Activated naive CD4-positive, alpha-beta T cell treated with anti-CD3 and anti-CD28 coated beads, Interleukin-2, amount 10 ng/mL, durations not matched to agents 7 days and 5 days (primary cell): ENCODE data around the gene ZNF813.
A peak's percentile ranks its signal among the peaks of the same experiment; 100 is the strongest.
"Not testable (repeated sequence)": the region's sequence is repeated elsewhere in the genome, so short reads cannot be mapped to it uniquely, and the experiment has no call there.

Experiments used
- CTCF ChIA-PET: fragments of 350-600 bp; sonication (Branson Sonifier 250); formaldehyde crosslinking; loops from one replicate; lab custom pipeline; 2021; ENCODE audit warnings: antibody characterized with exemption; lab: Charles Lee
- DNase-seq: peaks from one replicate; pipeline ENCODE4 v3.0.0-alpha.2; 2020
- H3K27ac Mint-ChIP-seq: one replicate; pipeline ENCODE4 v1.8.0; 2021; ENCODE audit warnings: mild to moderate bottlenecking, moderate library complexity, mixed read lengths
- H3K27me3 Mint-ChIP-seq: one replicate; pipeline ENCODE4 v1.8.0; 2021; ENCODE audit warnings: mild to moderate bottlenecking, mixed read lengths
- H3K36me3 Mint-ChIP-seq: one replicate; pipeline ENCODE4 v1.8.0; 2021; ENCODE audit warnings: mixed read lengths
- H3K4me1 Mint-ChIP-seq: one replicate; pipeline ENCODE4 v1.8.0; 2021; ENCODE audit warnings: mixed read lengths
- H3K4me3 Mint-ChIP-seq: one replicate; pipeline ENCODE4 v1.8.0; 2021; ENCODE audit warnings: mild to moderate bottlenecking, moderate library complexity, mixed read lengths
- H3K9me3 Mint-ChIP-seq: one replicate; pipeline ENCODE4 v1.8.0; 2021; ENCODE audit warnings: mixed read lengths

Gene ZNF813

DNA sequence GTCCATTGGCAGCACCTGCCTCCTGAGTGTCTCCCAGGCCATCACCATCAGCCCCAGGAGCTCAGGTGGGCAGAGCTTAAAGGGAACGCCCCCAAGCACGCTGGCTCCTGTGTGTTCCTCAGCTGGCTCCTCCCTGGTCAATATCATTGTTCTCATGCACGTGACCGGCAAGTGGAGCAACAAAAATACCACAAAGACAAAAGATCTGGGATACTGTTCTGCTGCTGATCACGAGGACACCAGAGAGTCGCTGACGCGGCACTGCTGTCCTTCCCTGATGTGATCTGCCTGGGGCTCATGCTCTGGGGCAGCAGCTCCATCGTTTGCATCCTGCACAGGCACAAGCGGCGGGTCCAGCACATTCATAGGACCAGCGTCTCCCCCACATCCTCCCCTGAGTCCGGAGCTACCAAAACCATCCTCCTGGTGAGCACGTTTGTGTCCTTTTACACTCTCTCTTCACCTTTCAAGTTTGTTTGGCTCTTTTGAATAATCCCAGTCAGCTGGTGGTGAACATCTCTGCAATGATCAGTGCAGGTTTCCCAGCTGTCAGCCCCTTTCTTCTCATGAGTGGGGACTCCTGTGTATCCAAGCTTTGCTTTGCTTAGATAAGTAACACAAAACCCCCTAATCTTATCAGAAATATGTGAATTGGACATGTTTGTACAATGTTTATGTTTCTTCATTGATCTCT lies 36.3 kb downstream of the ZNF813 start:
- H3K27me3 Mint-ChIP-seq, H3K4me1 Mint-ChIP-seq, H3K36me3 Mint-ChIP-seq, DNase-seq, H3K4me3 Mint-ChIP-seq, CTCF ChIA-PET, H3K27ac Mint-ChIP-seq: not testable (repeated sequence)
- H3K9me3 Mint-ChIP-seq: peaks cover 32% of the 10 kb centered on the region

DNA sequence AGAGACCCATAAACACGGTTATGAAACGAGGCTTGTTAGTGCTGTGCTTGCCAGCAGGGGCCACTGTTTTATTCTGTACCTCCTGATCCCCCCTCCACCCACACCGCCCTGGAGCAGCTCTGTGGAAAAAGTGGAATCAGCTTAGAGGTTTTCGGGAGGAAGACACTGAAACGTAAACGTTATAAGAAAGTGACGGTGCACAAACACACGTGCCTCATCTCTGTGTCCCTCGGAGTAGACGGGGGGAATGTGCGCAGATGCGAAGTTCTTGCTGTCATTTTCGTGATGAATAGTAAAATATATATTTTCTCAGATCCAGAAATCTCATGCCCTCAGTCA lies 36.8 kb downstream of the ZNF813 start:
- H3K4me3 Mint-ChIP-seq, H3K27ac Mint-ChIP-seq, H3K27me3 Mint-ChIP-seq, H3K36me3 Mint-ChIP-seq, H3K4me1 Mint-ChIP-seq, DNase-seq, CTCF ChIA-PET: not testable (repeated sequence)
- peaks cover 35% of the 10 kb centered on the region for H3K9me3 Mint-ChIP-seq

DNA sequence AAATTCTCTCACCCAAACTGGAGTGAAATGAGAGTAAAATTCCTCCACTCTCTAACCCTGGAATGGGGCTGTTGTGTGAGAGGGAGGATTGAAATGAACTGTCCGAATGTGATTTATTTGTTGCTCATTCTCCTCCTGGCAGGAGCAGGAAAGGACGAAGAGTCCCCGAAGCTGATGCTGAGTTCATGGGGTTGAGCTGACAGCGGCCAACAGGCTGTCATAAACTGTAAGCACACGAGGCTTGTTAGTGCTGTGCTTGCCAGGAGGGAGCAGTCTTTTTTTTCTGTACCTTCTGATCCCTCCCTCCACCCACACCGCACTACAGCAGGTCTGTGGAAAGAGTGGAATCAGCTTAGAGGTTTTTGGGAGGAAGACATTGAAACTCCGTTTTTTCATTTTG lies 37.4 kb downstream of the ZNF813 start:
- Mint-ChIP-seq H3K4me3 (no peak overlapping the region), H3K27ac (no peak overlapping the region), H3K27me3 (peaks cover 3% of the 10 kb centered on the region), H3K9me3 (peaks cover 36% of the 10 kb centered on the region), H3K4me1 (no peaks in the 10 kb centered on the region), H3K36me3 (no peaks in the 10 kb centered on the region)
- CTCF ChIA-PET: no interaction called here
- no peak for DNase-seq

DNA sequence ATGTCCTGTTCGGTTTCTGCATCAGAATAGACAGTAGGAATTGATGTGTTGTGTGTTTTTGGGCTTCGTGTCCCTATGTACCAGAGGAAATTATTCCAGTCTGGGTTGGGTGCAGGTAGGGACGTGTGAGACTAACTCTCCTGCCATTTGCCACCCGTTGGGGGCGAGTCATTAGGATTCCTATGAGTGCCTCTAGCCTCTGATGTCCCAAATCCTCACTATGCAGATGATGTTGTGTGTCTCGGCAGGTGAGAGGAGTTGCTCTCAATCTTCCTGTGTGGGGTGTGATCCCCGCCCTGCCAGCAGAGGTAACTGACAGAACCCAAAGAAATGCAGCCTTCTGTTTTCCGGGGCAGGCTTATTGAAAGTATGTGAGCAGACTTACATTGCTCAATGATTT lies 39.2 kb downstream of the ZNF813 start:
- DNase-seq: no peak
- H3K27ac Mint-ChIP-seq: no peak overlapping the region
- no peaks in the 10 kb centered on the region for H3K4me1 Mint-ChIP-seq
- peaks cover 3% of the 10 kb centered on the region for H3K27me3 Mint-ChIP-seq
- no peak overlapping the region for H3K4me3 Mint-ChIP-seq
- H3K36me3 Mint-ChIP-seq: no peaks in the 10 kb centered on the region
- CTCF ChIA-PET: no interaction called here
- H3K9me3 Mint-ChIP-seq: peaks cover 34% of the 10 kb centered on the region

DNA sequence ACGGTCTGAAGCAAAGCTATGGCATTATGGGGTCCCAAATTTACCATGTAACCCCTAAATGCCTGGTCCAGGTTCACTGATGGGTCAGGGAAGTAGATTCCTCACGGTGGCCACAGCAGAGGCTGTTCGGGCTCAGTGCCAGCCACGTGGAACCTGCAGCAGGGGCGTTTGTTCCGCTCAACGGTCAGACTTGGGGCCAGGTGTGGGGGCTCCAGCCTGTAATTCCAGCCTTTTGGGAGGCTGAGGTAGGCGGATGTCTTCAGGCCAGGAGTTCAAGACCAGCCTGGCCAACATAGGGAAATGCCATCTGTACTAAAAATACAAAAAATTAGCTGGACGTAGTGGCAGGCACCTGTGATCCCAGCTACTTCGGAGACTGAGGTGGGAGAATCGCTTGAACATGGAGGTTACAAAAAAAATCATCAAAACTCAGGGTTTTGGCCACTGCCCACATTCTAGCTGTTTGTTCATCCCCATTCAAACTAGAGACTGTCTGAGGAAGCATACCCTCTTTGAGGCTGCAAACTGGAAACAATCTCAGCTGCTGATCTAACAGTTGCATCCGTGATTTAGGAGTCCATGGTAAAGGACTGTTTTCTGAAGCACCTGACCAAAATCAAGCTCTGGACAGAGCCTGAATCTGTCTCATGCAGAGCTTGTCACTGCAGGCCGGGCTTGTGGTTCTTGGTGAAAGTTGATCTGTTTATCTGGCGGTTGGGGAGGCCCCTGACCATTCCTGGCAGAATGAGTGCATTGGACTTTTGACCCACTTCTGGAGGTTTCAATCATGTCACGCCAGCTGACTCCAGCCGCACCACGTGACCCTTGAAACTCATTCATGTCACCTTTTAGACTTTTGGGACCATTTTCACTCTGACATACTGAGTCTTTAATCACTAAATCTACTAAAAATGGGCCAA lies 40.2 kb downstream of the ZNF813 start:
- no peak for DNase-seq
- no peak overlapping the region for H3K4me3 Mint-ChIP-seq
- no peaks in the 10 kb centered on the region for H3K36me3 Mint-ChIP-seq
- no peaks in the 10 kb centered on the region for H3K4me1 Mint-ChIP-seq
- H3K27ac Mint-ChIP-seq: no peak overlapping the region
- CTCF ChIA-PET: no interaction called here
- peaks cover 3% of the 10 kb centered on the region for H3K27me3 Mint-ChIP-seq
- H3K9me3 Mint-ChIP-seq: peaks cover 30% of the 10 kb centered on the region

DNA sequence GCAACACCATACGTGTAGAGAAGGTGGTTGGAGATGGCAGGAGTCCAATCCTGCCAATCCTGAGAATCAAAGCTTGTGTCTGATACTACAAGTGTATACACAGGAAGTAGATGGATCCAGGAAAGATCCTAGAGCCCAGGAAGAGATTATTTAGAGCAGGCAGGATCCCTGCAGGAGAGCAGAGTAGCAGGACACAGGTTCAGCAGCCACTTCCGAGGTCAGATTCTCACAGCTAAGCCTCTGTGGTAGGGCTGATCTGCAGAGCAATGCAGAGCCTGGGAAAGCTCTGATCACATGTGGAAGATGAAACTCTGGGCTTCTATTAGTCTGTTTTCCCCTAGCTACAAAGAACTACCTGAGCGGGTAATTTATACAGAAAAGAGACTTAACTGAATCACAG lies 41.9 kb downstream of the ZNF813 start:
- Mint-ChIP-seq H3K4me1 (no peaks in the 10 kb centered on the region), H3K27ac (no peak overlapping the region), H3K4me3 (no peak overlapping the region), H3K9me3 (peaks cover 27% of the 10 kb centered on the region), H3K36me3 (no peaks in the 10 kb centered on the region), H3K27me3 (peaks cover under 1% of the 10 kb centered on the region)
- CTCF ChIA-PET: no interaction called here
- no peak for DNase-seq

DNA sequence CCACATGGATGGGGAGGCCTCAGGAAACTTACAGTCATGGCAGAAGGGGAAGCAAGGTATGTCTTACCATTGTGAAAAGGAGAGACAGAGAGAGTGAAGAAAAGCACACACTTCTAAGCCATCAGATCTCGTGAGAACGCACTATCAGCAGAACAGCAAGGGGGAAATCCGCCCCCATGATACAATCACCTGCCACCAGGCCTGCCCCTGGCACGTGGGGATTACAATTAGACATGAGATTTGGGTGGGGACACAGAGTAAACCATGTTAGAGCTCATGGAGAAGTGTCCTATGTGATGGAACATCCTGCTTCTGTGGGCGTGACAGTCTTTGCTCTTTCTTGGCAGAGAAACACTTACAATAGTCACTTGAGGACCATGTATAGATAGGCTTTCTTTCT lies 42.3 kb downstream of the ZNF813 start:
- Mint-ChIP-seq H3K9me3 (peaks cover 25% of the 10 kb centered on the region), H3K4me3 (no peak overlapping the region), H3K27me3 (no peaks in the 10 kb centered on the region), H3K4me1 (no peaks in the 10 kb centered on the region), H3K27ac (no peak overlapping the region), H3K36me3 (no peaks in the 10 kb centered on the region)
- DNase-seq: no peak
- CTCF ChIA-PET: no interaction called here

DNA sequence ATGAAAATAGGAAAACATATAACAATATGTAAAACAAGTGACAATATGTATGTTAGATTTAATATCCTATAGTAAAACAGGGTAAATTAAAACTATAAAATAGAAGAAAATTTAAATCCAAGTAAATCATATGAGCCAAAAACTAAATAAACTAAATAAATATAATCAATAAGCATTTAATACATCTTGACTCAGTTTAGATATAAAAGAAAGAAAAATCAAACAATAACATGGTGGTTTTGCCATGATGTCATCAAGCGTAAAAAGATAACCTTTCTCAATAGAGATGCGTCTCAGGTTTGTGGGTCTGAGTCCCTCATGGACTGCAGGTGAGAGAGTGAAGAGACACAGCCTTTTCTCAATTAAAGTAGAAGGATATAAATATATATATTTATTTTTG lies 43.8 kb downstream of the ZNF813 start:
- Mint-ChIP-seq H3K9me3 (peaks cover 26% of the 10 kb centered on the region), H3K4me1 (no peaks in the 10 kb centered on the region), H3K36me3 (no peaks in the 10 kb centered on the region), H3K27me3 (no peaks in the 10 kb centered on the region), H3K4me3 (no peak overlapping the region), H3K27ac (no peak overlapping the region)
- no peak for DNase-seq
- CTCF ChIA-PET: no interaction called here

DNA sequence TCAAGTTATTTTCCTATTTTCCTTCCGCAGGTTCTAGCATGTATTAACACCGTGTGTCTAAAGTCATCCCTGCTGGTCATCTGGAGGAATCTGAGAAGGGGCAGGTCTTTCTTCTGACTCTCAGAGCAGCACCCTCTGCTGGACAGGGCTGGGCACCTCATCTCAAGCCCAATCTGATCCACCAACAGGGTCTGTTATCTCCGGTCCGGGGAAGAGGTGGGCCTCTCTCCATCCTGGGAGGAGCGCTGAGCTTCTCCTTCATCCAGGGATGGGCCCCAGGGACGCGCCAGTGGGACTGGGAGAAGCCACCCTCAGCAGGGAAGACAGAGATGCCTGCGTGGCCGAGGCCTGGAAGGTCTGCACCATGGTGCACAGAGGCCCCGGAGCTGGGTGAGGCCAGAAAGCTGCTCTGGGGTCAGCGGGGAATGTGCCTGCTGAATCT lies 44.4 kb downstream of the ZNF813 start:
- H3K27me3 Mint-ChIP-seq: no peaks in the 10 kb centered on the region
- H3K4me1 Mint-ChIP-seq: no peaks in the 10 kb centered on the region
- no peak overlapping the region for H3K27ac Mint-ChIP-seq
- H3K9me3 Mint-ChIP-seq: peaks cover 22% of the 10 kb centered on the region
- H3K4me3 Mint-ChIP-seq: no peak overlapping the region
- peak; percentile 48 for DNase-seq
- no peaks in the 10 kb centered on the region for H3K36me3 Mint-ChIP-seq
- CTCF ChIA-PET: no interaction called here

DNA sequence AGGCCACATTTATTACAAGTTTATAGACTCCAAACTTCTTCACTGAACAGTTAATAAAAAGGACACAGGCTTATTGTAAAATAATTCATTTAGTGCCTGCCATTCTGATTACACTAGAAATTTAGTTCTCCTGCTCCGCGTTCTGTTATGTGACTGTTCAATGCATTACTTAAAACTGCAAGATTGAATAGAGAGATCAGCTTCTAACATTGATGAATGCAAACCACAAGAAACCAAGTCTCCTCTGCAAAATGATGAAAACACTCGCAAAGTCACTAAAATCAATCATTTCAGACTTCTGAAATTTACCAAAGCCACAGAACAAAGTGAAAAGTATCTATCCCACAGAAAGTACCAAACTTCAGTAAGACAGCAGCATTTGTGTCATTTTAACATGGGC lies 47.5 kb downstream of the ZNF813 start:
- DNase-seq, CTCF ChIA-PET, H3K27ac Mint-ChIP-seq, H3K27me3 Mint-ChIP-seq, H3K36me3 Mint-ChIP-seq, H3K4me3 Mint-ChIP-seq, H3K4me1 Mint-ChIP-seq: not testable (repeated sequence)
- peaks cover 24% of the 10 kb centered on the region for H3K9me3 Mint-ChIP-seq

DNA sequence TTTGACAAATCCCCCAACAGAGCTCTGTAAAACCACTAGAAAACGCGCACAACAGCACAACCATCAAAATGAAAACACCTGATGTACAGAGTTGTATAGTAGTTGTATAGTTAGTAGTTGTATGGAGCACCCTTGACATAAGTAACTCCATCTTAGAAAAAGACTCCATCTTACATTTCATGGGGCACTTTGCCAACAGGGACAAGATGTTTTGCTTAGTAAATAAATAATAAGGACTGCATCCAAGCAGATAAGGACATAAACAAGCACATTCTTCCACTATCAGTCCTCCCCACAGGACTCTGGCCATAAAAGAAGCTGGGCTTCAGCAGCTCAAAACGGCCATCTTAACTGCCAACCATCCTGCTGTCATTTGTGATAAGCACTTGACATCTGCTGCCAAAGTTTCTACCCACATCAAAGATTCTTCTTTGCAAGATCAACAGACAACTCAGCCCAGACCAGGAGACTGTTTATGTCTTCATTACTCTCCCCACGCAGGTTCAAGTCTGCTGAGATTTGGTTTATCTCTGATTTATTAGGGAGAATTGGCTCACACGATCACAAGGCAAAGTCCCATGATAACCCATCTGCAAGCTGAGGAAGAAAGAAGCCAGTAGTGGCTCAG lies 49.7 kb downstream of the ZNF813 start:
- no peaks in the 10 kb centered on the region for H3K27me3 Mint-ChIP-seq
- no peak for DNase-seq
- no peak overlapping the region for H3K27ac Mint-ChIP-seq
- peaks cover 27% of the 10 kb centered on the region for H3K9me3 Mint-ChIP-seq
- H3K4me3 Mint-ChIP-seq: no peak overlapping the region
- CTCF ChIA-PET: no interaction called here
- H3K36me3 Mint-ChIP-seq: peaks cover 22% of the 10 kb centered on the region
- H3K4me1 Mint-ChIP-seq: peaks cover 22% of the 10 kb centered on the region

DNA sequence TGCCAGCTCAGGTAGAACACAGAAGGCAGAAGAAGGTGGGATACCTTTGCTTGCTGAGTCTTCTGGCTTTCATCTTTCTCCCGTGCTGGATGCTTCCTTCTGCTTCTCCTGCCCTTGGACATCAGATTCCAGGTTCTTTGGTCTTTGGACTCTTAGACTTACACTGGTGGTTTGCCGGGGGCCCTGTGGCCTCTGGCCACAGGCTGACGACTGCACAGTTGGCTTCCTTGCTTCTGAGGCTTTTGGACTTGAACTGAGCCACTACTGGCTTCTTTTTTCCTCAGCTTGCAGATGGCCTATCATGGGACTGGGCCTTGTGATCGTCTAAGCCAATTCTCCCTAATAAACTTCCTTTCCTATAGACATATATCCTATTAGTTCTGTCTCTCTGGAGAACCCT lies 50.6 kb downstream of the ZNF813 start:
- DNase-seq: no peak
- Mint-ChIP-seq H3K9me3 (peaks cover 32% of the 10 kb centered on the region), H3K4me1 (peaks cover 25% of the 10 kb centered on the region), H3K36me3 (peaks cover 28% of the 10 kb centered on the region), H3K4me3 (no peak overlapping the region), H3K27ac (no peak overlapping the region), H3K27me3 (no peaks in the 10 kb centered on the region)
- CTCF ChIA-PET: no interaction called here

DNA sequence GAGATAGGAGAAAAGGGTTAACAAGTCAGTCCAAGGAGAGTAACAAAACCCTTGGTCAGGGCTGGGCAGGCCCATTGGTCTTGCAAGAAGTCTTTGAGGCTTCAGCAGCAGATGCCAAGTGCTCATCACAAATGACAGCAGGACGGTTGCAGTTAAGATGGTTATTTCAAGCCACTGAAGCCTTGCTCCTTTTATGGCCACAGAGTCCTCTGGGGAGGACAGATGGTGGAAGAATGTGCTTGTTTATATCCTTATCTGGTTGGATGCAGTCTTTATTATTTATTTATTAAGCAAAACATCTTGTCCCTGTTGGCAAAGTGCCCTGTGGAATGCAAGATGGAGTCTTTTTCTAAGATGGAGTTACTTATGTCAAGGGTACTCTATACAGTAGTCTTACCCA lies 51.2 kb downstream of the ZNF813 start:
- Mint-ChIP-seq H3K36me3 (peaks cover 31% of the 10 kb centered on the region), H3K27me3 (no peaks in the 10 kb centered on the region), H3K27ac (peak overlapping the region; percentile 70), H3K4me3 (no peak overlapping the region), H3K4me1 (peaks cover 25% of the 10 kb centered on the region), H3K9me3 (peaks cover 32% of the 10 kb centered on the region)
- DNase-seq: no peak
- CTCF ChIA-PET: no interaction called here

DNA sequence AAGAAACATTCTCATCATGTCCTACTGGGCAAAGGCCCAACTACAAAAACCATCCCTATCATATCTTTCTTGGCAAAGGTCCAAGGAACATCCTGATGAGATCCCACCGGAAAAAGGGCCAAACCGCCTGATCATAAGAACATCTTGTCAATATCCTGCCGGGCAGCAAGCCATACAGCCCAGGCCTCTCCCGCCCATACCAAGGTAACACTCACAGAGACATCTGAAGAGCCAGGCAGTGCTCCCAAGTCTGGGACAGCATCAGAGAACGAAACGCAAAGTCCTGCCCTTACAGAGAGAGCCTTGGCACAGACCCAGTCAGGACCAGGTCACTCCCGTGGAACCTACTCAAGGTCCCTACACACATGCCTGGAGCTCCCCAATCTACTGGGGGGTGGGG lies 51.9 kb downstream of the ZNF813 start:
- H3K4me1 Mint-ChIP-seq: peaks cover 25% of the 10 kb centered on the region

More for the DNA sequence above, 51.9 kb downstream of the ZNF813 start:
- H3K9me3 Mint-ChIP-seq: peaks cover 37% of the 10 kb centered on the region
- peak overlapping the region; percentile 8 for H3K4me3 Mint-ChIP-seq
- H3K27ac Mint-ChIP-seq: peak overlapping the region; percentile 82
- DNase-seq: no peak
- peaks cover 36% of the 10 kb centered on the region for H3K36me3 Mint-ChIP-seq
- CTCF ChIA-PET: interaction anchor here (1.0 kb wide), 1 partner anchor 95 kb away, joined by 3 read pairs; no protein-coding TSS in a partner anchor
- no peaks in the 10 kb centered on the region for H3K27me3 Mint-ChIP-seq
